Upper lobe of left lung (tissue), 6 donors: ENCODE data around the gene SHISA2. TPM values are rescaled to one million over a fixed set of nuclear protein-coding genes. Genes with fewer than 3 reads are reported as not detected.
A peak's percentile ranks its signal among the peaks of the same experiment; 100 is the strongest.

Source experiments
- ATAC-seq, 2 donors: fragments of 200-7000 bp; cut with Tn5 transposase; one replicate each; pipeline ENCODE4 v1.9.1; 2022; ENCODE audit warnings: mild to moderate bottlenecking in 2 of 2, moderate library complexity in 2 of 2; ENCODE audit not compliant: low FRiP score in 2 of 2
- DNase-seq, 2 donors: peaks; one replicate each; pipeline ENCODE4 v3.0.0-alpha.2; 2019 to 2020
- H3K27ac ChIP-seq, 4 donors: fragments of 200-600 bp; sonication (generic); one replicate each; pipeline ENCODE4 v1.5.1; 2016 to 2019
- H3K27me3 ChIP-seq, 4 donors: fragments of 200-600 bp; sonication (generic); one replicate each; pipeline ENCODE4 v1.5.1; 2017 to 2019
- H3K36me3 ChIP-seq, 4 donors: fragments of 200-600 bp; sonication (generic); one replicate each; pipeline ENCODE4 v1.5.1; 2016 to 2019
- H3K4me1 ChIP-seq, 4 donors: fragments of 200-600 bp; sonication (generic); one replicate each; pipeline ENCODE4 v1.5.1; 2018 to 2019
- H3K4me3 ChIP-seq, 4 donors: fragments of 200-600 bp; sonication (generic); one replicate each; pipeline ENCODE4 v1.5.1; 2017 to 2019; ENCODE audit warnings: mild to moderate bottlenecking in 2 of 4, moderate library complexity in 1 of 4
- H3K9me3 ChIP-seq, 4 donors: fragments of 200-600 bp; sonication (generic); one replicate each; pipeline ENCODE4 v1.5.1; 2018 to 2019
- CTCF ChIP-seq, 6 experiments: fragments of 450-650 bp in 4 of 6; fragments of 200-600 bp in 2 of 6; sonication (generic) in 2 of 6; IDR thresholded peaks; one replicate each; pipeline ENCODE4 v1.5.1; 2016 to 2019; ENCODE audit warnings: antibody characterized with exemption in 6 of 6
- EP300 ChIP-seq, 4 donors: sonication (generic); formaldehyde crosslinking; IDR thresholded peaks; one replicate each; pipeline ENCODE4 v1.5.1; 2017; ENCODE audit warnings: antibody characterized with exemption in 4 of 4, control low read depth in 2 of 4
- POLR2A ChIP-seq, 4 donors: fragments of 450-650 bp; IDR thresholded peaks; one replicate each; pipeline ENCODE4 v1.5.1; 2016 to 2017; ENCODE audit warnings: antibody characterized with exemption in 4 of 4, mild to moderate bottlenecking in 2 of 4
- POLR2AphosphoS5 ChIP-seq, 2 donors: sonication (generic); formaldehyde crosslinking; IDR thresholded peaks; one replicate each; pipeline ENCODE4 v1.5.1; 2017; ENCODE audit warnings: antibody characterized with exemption in 2 of 2
- WGBS, 2 donors: methylation state at CpG; one replicate each; pipeline ENCODE4 v1.1.5; 2017 to 2018; 5-methylcytosine and 5-hydroxymethylcytosine counted together
- total RNA-seq, 6 donors: library from RNA; depleted of rRNA in 4 of 6; stranded (reverse); fragments of >200 nt in 4 of 6; gene quantifications; one replicate each; pipeline versions ENCODE4 v1.1.0 to v1.2.1, GENCODE V29; 2016 to 2021
- donor health status: DM: no; HTN: no; CAD: no; lungs with moderate emphysema.
- donor health status: DM: no; HTN: yes; CAD: no; lungs with severe emphysema.

The SHISA2 gene
- total RNA-seq, 6 donors from 2014 or later = 7.3 to 19.9 (median 13.4) TPM

- no peak overlapping the region for H3K27ac ChIP-seq
- ATAC-seq (no peak), DNase-seq (peak in 1 of 2 donors; percentile 61)
- WGBS, 2 donors = 69 to 72% methylated on average over 22 of the region's 22 CpGs
- H3K9me3 ChIP-seq = no peaks in the 10 kb centered on the region
- no peak overlapping the region for H3K4me3 ChIP-seq
- no peaks in the 10 kb centered on the region for H3K36me3 ChIP-seq
- TF ChIP-seq EP300 (IDR thresholded peaks at IDR 0.05) (no peak), POLR2A (IDR thresholded peaks at IDR 0.05) (no peak), POLR2AphosphoS5 (IDR thresholded peaks at IDR 0.05) (no peak), CTCF (IDR thresholded peaks at IDR 0.05) (no peak)
- H3K4me1 ChIP-seq = peaks cover 0 to 55% (median 14%) of the 10 kb centered on the region in 4 donors
- no peaks in the 10 kb centered on the region for H3K27me3 ChIP-seq
These were observed 31.6 kb downstream of the SHISA2 start for GRCh38 chr13:26019881-26020870.

- Histone ChIP-seq H3K27ac (peak overlapping the region in 1 of 4 donors; percentile 52), H3K4me1 (peaks cover 0 to 56% (median 14%) of the 10 kb centered on the region in 4 donors), H3K9me3 (no peaks in the 10 kb centered on the region), H3K36me3 (no peaks in the 10 kb centered on the region), H3K4me3 (no peak overlapping the region), H3K27me3 (no peaks in the 10 kb centered on the region)
- ATAC-seq = no peak
- 71 to 73% methylated on average over 7 of the region's 7 CpGs for WGBS, 2 donors
- no peak for DNase-seq
- no peak for TF ChIP-seq EP300 (IDR thresholded peaks at IDR 0.05)
- no peak for TF ChIP-seq POLR2AphosphoS5 (IDR thresholded peaks at IDR 0.05)
- TF ChIP-seq CTCF (IDR thresholded peaks at IDR 0.05) = no peak
- no peak for TF ChIP-seq POLR2A (IDR thresholded peaks at IDR 0.05)
These were observed 32.6 kb downstream of the SHISA2 start for GRCh38 chr13:26019251-26019650.

- DNase-seq (no peak), ATAC-seq (no peak)
- TF ChIP-seq CTCF (IDR thresholded peaks at IDR 0.05) = no peak
- TF ChIP-seq EP300 (IDR thresholded peaks at IDR 0.05) = no peak
- no peak for TF ChIP-seq POLR2AphosphoS5 (IDR thresholded peaks at IDR 0.05)
- no peak for TF ChIP-seq POLR2A (IDR thresholded peaks at IDR 0.05)
- Histone ChIP-seq H3K9me3 (no peaks in the 10 kb centered on the region), H3K27ac (peak overlapping the region in 3 of 4 donors; percentile 8 to 79 (median 52)), H3K27me3 (no peaks in the 10 kb centered on the region), H3K36me3 (no peaks in the 10 kb centered on the region), H3K4me3 (no peak overlapping the region), H3K4me1 (peaks cover 0 to 50% (median 14%) of the 10 kb centered on the region in 4 donors)
- WGBS, 2 donors = 61 to 65% methylated on average over 6 of the region's 6 CpGs
These were observed 33.7 kb downstream of the SHISA2 start for GRCh38 chr13:26017932-26018665.

GRCh38 chr13:26017196-26017921, 34.5 kb downstream of the SHISA2 start:
- Histone ChIP-seq H3K27me3 (no peaks in the 10 kb centered on the region), H3K27ac (peak overlapping the region in 3 of 4 donors; percentile 8 to 79 (median 52)), H3K4me1 (peaks cover 4 to 48% (median 17%) of the 10 kb centered on the region in 4 donors), H3K4me3 (no peak overlapping the region), H3K36me3 (no peaks in the 10 kb centered on the region), H3K9me3 (no peaks in the 10 kb centered on the region)
- ATAC-seq = peak; percentile 23 to 72
- no peak for TF ChIP-seq POLR2A (IDR thresholded peaks at IDR 0.05)
- TF ChIP-seq EP300 (IDR thresholded peaks at IDR 0.05) = no peak
- no peak for TF ChIP-seq POLR2AphosphoS5 (IDR thresholded peaks at IDR 0.05)
- no peak for TF ChIP-seq CTCF (IDR thresholded peaks at IDR 0.05)
- DNase-seq = peak in 1 of 2 donors; percentile 75
- WGBS, 2 donors = 56 to 67% methylated on average over 8 to 9 of the region's 9 CpGs
